COLO668 (cell line): Measurements from ENCODE around the gene CELF6.

Source experiments
- DNase-seq: peaks from one replicate; lab custom pipeline; 2025; ENCODE audit not compliant: unreplicated experiment; lab: John Stamatoyannopoulos, UW

CELF6 gene

GRCh38 chr15:72272997-72273352 lies 47.0 kb downstream of the CELF6 start:
- DNase-seq = no peak

DNA sequence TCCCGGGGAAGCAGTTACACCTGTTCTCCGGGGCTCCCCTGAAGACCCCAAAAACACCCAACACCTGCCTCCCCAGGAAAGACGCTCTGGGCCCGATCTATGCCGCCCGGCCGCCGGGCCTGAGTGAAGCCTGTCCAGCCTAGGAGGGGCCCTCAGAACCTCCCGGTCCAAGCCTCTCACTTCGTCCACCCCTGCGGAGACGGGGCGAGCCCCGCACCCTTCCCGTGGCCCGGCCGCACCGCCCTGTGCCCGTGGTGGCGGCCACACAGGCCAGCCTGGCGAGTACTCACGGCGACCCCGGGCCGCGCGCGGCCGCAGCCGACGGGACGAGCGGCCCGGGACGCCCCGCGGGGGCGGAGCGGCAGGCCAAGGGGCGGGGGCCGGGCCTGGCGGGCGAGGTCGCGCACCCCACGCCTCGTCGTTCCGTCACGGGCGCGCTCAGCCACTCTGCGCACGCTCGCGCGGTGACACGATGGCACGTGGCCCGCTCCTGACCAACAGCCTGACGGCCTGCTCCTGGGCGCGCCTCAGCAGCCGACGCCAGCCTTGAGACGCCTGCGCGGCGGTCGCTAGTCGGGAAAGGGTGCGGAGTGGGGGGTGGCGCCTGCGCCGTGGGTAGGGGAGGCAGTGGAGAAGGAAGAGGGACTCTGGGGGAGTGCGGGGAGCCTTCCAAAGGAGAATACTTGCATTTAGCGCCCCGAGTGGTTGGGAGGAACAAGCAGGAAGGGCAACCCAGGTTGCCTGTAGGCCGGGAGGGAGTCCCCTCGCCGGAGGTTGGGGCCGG lies 47.6 kb downstream of the CELF6 start, which contains the start of gene PARP6:
Gene PARP6, minus strand, starts transcription at position 342 of the 784 bp plus-strand sequence. CDS start 5,077 bp downstream, outside the sequence.
- peak; percentile 97 for DNase-seq

- peak; percentile 45 for DNase-seq
Measured at GRCh38 chr15:72271895-72272212, 48.1 kb downstream of the CELF6 start.

- DNase-seq = no peak
Measured at GRCh38 chr15:72271221-72271620, 48.7 kb downstream of the CELF6 start.

DNA sequence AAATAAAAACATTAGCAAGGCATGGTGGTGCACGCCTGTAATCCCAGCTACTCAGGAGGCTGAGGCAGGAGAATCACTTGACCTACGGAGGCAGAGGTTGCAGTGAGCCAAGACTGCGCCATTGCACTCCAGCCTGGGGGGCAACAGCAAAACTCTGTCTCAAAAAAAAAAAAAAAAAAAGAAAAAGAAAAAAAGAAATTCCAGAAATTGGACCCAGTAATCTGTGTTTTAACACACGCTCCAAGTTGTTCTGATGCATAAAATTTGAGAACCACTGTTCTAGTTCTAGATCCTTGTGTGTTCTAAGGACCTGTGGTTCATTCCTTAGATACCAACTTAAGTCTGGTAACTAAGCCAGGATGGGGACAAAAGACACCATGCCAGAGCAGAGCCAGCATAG lies 50.2 kb downstream of the CELF6 start:
- no peak for DNase-seq

GRCh38 chr15:72265031-72265430 lies 54.9 kb downstream of the CELF6 start:
- no peak for DNase-seq

GRCh38 chr15:72252663-72253299 lies 67.2 kb downstream of the CELF6 start:
- no peak for DNase-seq

DNA sequence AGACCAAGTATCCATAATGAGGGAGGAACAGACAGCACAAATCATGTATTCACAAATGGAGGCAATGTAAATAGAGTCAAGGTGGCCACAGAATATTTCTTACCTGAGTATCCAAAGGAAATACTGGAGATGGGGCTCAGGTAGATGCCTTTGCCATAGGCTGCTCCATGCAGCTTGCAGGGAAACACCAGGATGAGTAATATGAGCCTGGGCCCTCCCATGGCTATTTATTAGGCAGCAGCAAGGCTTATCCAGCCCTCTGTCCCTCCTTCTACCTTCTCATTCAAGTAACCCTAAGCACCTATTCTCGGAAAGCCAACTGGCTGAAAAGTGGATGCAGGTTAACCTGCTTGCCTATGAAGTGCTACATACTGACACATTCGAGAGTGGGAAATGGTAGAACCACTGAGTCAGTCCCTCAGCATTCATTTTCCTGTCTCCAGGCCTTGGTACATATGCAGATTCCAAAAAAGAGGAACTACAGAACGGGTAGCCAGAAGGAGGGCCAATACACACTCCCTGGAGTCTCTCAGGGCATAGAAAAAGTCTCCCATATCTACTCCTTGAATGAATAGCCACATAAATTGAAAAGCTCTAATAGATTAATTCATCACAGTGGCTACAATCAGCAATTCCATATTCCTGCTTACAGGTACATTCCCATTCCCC lies 70.7 kb downstream of the CELF6 start:
- no peak for DNase-seq

DNA sequence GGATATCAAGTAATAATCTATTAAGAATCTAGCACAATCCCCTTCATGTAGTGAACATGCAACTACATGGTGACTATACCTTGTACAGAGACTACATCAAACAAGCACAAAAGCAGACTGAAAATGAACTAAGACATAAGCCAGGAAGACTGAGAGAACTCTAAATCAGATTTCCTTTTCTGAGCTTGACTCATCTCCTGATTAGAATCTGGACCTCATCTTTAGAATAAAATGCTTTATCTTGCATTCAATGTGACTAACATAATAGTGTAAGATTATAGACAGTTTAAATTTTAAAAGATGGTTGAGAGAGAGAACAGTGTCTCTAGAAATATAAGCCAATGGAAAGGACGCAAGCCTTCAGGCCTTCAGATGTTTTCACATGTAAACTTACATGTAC lies 71.4 kb downstream of the CELF6 start:
- DNase-seq = no peak

DNA sequence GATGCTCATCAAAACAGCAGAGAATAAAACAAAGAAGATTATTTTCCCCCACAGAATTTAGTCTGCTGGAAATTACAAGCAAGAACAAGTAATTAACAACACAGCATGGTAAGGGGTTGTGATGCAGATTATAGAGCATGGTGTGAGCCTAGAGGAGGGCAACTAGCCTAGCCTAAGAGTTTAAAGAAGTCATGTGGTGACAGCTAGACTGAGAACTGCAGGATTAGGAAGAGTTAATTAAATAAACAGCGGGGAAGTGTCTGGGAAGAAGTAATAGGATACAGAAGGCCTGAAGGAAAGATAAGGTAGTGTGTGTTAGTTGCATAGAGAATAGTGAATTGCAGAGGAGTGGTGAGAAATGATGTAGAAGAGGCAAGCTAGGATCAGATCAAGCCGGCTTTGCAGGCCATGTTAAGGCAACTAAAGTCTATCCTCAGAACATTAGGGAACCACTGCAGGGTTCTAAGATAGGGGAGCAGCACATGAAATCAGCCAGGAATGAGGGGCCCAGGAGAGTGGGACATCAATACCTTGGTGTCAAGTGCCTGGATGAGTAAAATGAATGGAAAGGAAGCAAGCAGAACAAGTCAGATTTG lies 77.1 kb downstream of the CELF6 start:
- no peak for DNase-seq

DNA sequence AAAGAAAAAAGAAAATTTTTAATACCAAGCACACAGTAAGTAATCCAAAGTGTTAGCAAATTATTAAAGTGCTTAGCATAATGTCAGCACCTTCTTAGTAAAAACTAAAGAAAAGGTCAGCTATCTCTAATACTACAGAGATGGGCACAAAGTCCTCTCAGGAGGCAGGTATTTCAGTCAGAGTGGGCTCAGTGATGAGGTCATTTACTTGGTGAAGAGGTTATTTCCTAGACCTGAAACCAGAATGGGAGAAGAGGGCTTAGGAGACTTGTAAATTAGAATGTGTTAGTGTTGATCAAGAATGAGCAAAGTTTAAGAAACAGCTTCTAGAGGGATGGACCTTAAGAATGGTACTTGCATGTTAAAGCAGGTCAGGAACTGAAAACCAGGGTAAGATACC lies 80.3 kb downstream of the CELF6 start:
- DNase-seq = no peak

DNA sequence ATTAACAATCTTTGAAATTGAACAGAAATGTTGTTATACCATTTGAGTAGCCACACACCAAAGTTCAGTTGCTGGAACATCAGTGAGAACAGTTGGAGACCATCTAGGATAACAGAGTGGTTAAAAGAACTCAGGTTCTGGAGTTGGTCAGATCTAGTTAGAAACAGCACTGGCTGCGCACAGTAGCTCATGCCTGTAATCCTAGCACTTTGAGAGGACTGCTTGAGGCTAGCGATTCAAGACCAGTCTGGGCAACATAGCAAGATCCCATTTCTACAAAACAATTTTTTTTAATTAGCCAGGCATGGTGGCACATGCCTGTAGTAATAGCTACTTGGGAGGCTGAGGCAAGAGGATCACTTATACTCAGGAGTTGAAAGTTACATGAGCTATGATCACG lies 81.4 kb downstream of the CELF6 start:
- no peak for DNase-seq

DNA sequence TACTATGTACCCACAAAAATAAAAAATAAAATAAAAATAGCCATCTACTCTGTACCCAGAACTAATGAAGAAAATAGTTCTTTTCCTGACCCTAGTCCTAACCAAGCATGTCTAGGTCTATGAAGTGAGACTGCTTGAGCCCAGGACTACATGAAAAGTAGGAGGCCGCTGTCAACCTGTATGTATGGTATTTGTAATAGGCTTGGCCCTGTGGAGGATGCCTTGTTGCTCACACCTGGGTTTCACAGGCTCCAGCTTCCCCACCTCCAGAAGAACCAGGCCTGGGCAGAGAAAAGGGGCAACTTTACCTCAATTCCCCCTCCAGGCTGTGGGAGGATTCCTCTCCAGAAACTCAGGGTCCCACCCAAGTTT lies 82.1 kb downstream of the CELF6 start:
- no peak for DNase-seq

DNA sequence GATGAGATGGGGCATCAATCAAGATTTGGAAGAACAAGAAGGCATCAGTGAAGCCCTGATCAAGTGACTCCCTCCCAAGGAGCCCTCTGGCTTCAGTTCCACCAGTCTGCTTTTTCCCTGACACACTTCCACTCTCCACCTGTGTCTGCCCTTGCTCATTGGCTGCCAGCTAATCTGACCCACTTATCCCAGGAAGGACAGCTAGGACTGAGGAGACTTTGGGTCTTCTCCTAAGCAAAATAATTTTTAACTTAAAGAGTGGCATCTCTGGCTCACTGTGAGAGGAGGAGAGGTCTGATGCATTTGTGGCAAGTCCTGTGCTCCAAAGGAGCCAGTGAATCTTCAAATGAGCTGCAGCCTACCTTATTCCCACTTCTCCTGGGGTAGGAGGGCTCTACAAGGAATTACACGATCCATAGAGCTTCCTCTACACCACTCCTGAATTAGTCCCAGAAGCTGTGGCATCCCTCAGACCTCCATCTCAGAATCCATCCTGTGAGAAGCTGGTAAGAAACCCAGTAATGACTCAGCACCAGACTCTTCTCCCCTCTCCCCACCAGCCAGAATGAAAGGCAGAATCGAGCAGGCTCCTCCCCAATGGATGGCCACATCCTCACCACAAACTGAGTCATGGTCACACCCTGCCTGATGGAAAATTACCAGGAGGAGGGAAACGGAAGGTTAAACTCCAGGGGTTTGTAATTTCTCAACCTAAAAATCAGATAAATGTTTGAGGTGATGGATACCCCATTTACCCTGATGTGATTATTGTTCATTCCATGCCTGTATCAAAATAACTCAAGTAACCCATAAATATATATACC lies 82.7 kb downstream of the CELF6 start:
- peak; percentile 44 for DNase-seq

GRCh38 chr15:72236381-72237003 lies 83.5 kb downstream of the CELF6 start:
- no peak for DNase-seq

- no peak for DNase-seq
Measured at GRCh38 chr15:72235298-72235697, 84.7 kb downstream of the CELF6 start.
